Stimulated activated CD8-positive, alpha-beta memory T cell treated with anti-CD3 and anti-CD28 coated beads, Interleukin-12 subunit alpha, Interleukin-12 subunit beta, amount 100 ng/mL, for 1 hour (primary cell): ENCODE data around the gene RPLP1.
"Not testable (repeated sequence)": the region's sequence is repeated elsewhere in the genome, so short reads cannot be mapped to it uniquely, and the experiment has no call there.

ENCODE experiments used
- DNase-seq: peaks from one replicate; pipeline ENCODE4 v3.0.0-alpha.2; 2020; ENCODE audit warnings: low read depth

RPLP1 gene

GRCh38 chr15:69439623-69440022 lies 13.0 kb upstream of the RPLP1 start:
- no peak for DNase-seq

DNA sequence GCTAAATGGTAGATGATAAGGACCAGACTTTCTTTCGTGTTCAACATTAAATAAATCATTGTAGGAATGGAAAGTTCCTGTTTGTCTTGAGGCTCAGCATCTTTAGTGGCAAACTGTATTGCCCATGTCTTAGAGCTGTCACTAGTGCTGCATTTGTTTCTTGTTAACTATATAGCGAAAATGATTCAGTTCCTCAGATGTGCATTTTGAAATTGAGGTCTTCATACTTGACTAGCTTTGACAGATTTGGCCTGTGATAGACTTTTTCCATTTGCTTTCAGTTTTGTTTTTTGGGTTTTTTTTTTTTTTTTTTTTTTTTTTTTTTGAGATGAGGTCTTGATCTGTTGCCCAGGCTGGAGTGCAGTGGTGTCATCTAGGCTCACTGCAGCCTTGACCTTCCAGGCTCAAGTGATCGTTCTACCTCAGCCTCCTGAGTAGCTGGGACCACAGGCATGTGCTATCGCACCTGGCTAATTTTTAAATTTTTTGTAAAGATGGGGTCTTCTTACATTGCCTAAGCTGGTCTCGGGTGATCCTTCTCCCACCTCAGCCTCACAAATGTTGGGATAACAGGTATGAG lies 9.5 kb upstream of the RPLP1 start:
- DNase-seq, result no peak

DNA sequence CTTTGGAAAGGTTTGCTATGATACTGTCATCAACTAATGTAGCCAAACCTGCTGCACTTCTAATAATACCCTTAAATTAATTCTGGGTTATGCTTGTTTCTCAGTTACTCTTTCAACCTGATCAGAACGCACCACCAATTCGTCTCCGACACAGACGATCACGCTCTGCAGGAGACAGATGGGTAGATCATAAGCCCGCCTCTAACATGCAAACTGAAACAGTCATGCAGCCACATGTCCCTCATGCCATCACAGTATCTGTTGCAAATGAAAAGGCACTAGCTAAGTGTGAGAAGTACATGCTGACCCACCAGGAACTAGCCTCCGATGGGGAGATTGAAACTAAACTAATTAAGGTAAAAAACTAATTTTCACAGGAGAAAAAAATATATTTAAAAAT lies 7.9 kb upstream of the RPLP1 start:
- no peak for DNase-seq

DNA sequence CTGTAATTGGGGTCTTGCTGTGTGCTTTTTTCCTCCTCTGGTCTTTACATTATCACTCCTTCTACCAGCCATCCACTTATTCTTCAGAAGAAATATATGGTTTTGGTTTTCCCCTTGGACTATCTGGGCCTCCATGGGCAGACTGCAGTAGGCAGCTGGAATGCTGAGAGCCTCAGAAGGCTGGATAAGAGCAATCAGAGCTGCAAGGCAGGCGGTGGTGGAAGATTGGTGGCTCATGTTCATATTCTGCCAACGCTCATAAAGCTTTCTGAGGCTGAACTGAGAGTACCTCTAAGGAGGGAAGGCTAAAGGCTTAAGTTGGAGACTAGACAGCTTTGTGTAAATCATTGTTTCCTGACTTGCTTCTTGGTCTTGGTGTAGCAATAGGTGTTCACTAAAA lies 5.7 kb upstream of the RPLP1 start:
- DNase-seq, result no peak

GRCh38 chr15:69450221-69450620 lies 2.4 kb upstream of the RPLP1 start:
- not testable (repeated sequence) for DNase-seq

DNA sequence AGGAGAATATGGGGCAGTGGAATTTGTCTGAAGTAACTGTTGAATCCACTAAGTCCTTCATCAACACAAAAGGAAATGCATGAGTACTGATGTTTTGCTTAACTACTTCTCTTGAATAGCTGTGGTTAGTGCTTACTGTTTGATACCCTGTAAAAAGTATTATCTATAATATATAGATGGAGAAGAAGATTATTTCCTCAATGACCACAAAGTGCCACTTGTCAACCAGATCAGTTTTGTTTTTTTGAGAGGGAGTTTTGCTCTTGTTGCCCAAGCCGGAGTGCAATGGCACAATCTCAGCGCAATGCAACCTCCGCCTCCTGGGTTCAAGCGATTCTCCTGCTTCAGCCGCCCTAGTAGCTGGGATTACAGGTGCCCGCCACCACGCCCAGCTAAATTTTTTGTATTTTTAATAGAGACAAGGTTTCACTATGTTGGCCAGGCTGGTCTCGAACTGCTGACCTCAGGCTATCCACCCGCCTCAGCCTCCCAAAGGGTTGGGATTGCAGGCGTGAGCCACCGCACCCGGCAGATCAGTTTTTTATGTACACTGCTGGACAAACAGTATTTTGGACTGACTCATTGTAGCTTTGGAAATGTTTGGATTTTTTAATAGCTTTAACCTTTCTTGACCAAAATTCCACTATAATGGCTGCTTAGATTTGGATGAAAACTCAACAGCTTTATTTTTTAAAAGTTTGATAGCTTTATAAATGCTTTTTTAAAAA lies 1.5 kb upstream of the RPLP1 start:
- DNase-seq, result no peak

DNA sequence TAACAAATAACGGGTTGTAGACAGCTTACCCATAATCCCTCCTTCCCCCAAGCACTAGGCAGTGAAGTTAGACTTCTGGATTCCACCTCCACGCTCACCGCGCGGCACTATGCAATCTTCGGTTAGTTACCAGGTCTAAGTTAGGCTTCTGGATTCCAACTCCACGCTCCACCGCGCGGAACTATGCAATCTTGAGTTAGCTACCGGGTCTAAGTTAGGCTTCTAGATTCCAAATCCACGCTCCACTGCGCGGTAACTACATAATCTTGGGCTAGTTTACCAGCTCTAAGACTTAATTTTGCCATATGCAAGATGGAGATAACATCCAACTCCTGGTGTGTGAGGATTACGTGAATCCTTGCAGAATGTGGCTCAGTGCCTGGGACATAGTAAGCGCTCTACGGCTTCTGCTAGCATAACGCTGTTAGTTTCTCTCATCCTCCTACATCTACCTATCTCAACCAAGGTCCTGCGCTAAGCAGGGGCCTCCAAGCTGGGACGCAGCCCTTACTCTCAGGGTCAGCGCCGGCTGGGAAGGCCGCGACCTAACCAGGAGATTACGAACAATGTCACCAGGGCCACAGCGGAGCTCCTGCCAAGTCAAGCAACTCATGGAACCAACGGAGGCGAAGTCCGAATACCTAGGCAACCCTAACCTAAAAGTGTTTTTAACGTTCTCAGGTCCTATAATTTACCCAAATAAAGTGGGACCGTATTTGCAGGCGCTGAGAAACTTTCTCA lies 497 bp upstream of the RPLP1 start:
- DNase-seq, result no peak

GRCh38 chr15:69454953-69455352 lies 2.3 kb downstream of the RPLP1 start:
- no peak for DNase-seq

GRCh38 chr15:69456208-69457166 lies 3.9 kb downstream of the RPLP1 start:
- DNase-seq, result no peak

GRCh38 chr15:69457304-69458280 lies 5.0 kb downstream of the RPLP1 start:
- no peak for DNase-seq

- DNase-seq, result no peak
Measured at GRCh38 chr15:69459066-69459465, 6.4 kb downstream of the RPLP1 start.

GRCh38 chr15:69460481-69460880 lies 7.9 kb downstream of the RPLP1 start:
- no peak for DNase-seq

DNA sequence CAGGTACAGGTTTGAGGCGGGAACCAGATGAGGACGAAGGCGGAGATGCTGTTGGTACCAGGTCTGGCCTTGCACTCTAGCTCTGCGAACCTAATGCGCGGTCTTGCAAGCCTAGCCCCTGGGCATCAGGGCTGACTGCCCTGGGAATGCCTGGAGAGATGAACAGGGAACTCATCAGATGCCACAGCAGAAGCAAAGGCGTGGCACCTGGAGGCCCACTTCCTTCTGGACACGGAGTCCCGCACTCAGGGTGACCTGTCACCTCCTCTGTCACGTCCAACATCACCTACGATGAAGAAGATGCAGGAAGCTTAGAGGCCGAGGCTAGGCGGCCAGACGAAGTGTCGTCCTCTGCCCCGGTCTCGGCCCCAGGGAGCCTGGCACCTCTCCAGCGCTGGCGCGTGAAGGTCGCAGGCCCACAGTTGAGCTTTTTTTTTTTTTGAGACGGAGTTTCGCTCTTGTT lies 9.4 kb downstream of the RPLP1 start:
- no peak for DNase-seq

DNA sequence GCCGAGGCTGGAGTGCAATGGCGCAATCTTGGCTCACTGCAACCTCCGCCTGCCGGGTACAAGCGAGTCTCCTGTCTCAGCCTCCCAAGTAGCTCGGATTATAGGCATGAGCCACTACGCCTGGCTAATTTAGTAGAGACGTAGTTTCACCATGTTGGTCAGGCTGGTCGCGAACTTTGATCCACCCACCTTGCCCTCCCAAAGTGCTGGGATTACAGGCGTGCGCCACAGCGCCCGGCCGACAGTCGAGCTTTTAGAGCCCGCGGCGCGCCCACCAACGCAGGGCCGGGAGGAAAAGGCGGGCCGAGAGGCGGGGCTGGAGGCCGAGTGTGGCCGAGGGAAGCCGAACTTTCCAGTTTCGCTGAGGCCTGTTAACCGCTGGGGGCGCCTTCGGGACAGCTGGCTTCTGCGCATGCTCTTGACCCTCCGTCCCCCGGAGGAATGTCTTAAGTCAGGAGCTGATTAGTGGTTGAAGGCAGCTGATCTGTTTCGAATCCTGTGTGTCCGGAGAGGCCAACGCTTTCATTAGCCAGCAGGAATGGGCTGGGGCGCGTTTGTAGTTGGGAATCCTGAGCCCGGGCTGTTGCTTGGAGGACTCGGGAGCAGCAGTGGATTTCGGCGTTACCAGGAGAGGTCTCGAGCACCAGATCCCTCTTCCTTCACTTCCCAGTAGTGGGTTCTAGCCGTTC lies 10.0 kb downstream of the RPLP1 start:
- peak; percentile 90 for DNase-seq

DNA sequence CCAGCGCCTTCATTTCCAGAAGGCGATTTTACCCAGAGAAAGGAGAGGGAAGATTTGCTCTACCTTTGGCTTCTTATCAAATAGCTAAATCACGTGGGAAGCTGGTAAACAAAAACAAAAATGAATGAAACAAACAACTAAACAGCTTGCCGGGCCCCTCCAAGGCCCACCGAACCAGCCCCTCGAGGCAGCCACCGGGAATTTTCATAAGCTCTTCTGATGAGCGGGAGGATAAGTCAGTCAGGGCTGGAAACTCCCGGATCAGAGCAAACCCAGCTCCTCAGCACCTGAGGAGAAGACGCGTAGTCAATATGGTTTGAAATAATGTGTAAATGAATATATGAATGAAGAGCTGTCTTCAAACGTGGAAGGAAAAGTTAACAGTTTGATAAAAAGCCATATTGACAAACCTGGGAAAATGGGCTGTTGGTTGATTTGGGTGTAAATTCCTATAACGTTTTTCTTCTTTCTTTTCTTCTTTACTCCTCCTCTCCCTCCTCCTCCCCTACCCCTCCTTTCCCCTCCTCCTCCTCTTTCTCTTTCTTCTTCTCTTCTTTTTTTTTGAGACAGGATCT lies 10.7 kb downstream of the RPLP1 start:
- no peak for DNase-seq

- no peak for DNase-seq
Measured at GRCh38 chr15:69465253-69465652, 12.6 kb downstream of the RPLP1 start.

GRCh38 chr15:69466733-69467132 lies 14.1 kb downstream of the RPLP1 start:
- no peak for DNase-seq

DNA sequence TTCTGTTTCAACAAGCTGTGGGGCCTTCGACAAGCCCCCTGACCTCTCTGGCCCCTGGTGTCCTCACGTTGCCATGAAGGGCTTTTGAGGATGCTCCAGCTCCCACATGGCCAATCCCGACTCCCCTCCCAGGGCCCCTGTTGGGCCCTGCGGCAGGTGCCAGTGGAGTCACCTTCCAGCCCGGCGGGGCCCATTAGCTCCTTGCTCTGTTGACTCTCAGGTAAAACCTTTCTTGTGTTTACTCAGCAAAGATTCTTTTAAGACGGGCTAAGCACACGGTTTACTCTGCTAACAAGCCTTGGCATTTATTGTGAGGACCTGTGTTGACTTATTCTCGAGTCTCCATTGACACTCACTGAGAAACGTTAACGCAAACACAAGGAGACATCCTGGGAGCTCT lies 15.0 kb downstream of the RPLP1 start:
- DNase-seq, result no peak

GRCh38 chr15:69468241-69469121 lies 15.9 kb downstream of the RPLP1 start:
- peak; percentile 73 for DNase-seq
